HG03097 (cell line): Measurements from ENCODE around the gene TECTB.
"Not testable (repeated sequence)": the region's sequence is repeated elsewhere in the genome, so short reads cannot be mapped to it uniquely, and the experiment has no call there.

Source experiments
- ATAC-seq: cut with Tn5 transposase; IDR thresholded peaks from one replicate; pipeline ENCODE4 v1.9.1; 2021; ENCODE audit not compliant: unreplicated experiment, low FRiP score

TECTB gene

DNA sequence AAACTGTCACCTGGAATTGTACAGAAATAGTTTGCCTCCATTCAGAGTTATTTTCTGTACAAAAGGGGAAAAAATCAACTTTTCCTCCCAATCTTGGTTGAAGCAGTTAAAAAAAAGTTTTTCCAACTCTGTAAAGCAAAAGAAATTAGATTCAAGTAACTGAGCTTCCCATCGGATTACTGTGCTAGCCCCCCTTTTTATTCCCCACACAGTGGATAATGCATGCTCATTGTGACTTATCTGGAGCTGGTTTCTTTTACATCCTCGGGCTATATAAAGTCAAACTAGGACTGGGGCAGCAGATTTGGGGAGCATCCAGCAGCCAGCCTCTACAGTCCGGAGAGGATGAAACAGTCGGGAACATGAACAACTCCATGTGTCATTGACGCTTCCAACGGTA is at the start of gene TECTB:
Gene TECTB (plus strand): TSS at position 301 of the 400 bp plus-strand sequence. CDS start 335 bp downstream, outside the sequence.
- ATAC-seq: no peak

DNA sequence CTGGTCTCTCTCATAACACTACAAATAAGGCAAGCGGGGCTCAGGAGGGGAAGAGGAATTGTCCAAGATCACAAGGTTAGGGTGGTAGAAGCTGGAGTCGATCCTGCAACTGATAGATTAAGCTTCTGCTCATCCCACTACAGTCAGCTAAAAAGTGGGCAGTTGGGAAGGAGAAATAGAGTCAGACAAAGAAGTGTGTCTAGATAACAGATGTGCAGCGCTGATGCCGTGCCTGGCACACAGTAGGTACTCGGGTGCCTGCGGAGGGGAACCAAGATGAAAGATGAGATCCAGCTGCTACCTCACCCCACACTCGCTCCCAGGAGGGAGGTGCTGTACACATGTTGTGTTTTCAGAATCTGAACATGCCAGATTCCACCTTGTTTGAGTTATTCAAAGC is 48.1 kb upstream of the TECTB start:
- ATAC-seq: no peak

DNA sequence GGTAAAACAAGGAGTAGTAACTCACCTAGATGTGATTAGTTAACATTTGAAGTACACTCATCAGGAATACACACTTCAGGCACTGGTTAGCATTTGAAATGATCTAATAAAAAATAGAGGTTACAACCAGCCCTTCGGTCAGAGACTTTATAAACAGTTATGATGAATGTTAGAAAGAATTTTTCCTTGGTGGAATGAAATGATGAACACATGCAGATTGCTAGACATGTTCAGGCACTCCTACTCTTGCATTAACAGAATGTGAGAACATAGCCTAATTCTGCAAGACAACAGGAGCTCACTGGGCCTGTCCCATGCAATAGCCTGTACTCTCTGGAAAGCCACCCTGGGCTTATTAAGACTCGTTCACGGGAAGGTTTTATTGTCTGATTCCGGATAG is 47.3 kb upstream of the TECTB start:
- ATAC-seq: no peak

DNA sequence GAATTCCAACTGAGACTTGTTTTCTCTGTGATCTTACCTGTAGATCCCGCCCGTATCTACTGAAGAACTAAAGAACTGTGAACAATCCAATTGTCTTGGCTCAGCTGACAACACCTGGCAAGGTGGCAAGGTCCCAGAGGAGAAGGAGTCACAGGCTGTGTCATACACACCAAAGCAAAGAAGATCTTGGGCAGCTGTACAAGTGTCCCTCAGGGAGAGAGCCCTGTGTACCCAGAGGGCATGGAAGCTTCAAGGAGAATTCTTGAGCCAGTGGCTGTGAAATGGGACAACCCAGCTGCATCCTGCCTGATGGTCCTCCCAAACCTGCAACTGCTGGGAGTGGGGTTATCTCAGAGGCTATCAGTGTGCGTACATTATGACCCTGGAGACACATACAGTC is 46.7 kb upstream of the TECTB start:
- ATAC-seq: no peak

DNA sequence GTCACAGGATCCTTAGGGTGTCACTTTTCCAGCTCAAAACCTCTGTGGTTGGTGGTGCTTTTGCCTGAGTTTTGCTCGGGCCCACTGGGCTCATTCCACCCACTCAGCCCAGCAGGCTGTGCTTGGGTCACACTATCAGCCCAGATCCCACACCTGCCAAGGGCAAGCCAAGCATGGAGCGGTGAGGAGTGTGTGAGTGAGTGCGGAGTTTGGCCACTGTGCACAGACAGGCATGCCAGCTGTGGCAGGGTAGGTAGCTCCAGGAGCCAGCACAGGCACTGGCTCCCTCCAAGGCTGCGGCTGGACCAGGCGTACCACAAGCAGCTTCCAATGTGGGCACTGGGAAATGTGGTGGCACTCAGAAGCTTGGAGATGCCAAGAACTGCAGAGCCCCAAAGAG is 43.9 kb upstream of the TECTB start:
- no peak for ATAC-seq

DNA sequence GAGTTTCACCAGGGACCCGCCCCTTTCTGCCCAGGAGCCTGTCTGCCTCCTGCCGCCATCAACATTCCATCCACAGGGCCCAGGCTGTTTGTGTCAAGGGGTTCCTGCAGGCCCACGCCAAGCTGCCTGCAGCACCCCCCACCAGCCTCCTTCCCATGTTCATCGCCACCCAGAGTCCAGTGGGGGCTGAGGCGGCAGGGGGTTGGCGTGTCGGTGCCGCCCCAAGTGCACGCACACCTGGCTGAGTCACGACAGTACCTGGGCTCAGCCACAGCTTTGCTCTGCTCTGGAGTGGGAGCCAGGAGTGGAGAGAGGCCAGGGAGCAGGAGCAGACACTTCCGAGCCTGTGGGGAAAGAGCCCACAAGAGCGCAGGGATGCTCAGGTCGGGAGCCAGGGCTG is 42.8 kb upstream of the TECTB start:
- ATAC-seq: no peak

DNA sequence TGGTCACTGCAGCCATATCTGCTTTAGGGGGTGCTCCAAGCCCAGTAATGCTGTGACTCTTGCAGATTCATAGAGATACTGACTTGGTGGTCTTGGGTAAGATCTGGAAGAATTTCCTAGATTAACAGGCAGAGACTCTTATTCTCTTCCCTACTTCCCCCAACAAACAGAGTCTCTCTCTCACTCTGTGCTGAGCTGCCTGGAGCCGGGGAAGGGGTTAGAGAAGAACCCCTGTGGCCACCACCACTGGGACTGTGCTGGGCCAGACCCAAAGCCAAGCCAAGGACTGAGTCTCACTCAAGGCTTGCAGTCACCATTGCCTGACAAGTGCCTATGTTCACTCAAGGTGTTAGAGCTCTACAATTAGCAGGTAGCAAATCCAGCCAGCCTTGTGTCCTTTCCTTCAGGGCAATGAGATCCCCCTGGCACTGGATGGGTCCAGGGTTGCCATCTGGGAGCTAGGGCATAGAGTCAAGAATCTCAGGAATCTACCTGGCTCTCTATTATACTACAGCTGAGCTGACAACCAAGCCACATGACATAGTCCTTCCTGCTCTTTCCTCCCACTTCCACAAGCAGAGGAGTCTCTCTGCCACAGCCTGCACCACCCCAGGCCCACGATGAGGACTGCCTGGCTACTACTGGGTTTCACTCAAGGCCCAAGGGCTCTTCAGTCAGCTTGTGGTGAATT is 41.4 kb upstream of the TECTB start:
- ATAC-seq: no peak

DNA sequence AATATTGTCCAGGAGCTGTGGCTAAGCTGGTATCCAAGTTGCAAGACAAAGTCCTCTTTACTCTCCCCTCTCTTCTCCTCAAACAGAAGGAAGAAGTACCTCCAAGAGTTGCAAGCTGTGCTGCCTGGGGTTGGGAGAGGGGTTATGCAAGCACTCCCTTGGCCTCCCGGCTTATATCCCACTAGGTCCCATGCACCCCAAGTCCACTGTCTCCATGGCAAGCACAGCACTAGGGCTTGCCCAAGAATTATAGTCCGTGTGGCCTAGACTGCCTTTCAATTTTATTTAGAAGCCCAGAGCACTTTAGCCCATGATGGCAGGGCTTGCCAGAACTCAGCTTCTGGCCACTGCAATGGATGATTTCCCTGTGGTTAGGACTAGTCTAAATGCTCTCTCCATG is 40.4 kb upstream of the TECTB start:
- ATAC-seq: no peak

DNA sequence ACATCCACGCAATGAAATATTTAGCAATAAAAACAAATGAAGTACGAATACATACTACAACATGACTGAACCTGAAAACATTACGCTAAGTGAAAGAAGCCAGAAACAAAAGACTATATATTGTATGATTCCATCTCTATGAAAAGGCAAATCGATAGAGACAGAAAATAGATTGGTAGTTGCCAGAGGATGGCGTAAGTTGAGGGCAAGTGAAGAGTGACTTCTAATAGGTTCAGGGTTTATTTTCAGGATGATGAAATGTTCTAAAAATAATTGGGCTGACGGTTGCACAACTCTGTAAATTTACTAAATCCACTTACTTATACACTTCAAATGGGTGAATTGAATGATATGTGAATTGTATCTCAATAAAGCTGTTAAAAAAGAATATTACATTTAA is 39.5 kb upstream of the TECTB start:
- no peak for ATAC-seq

DNA sequence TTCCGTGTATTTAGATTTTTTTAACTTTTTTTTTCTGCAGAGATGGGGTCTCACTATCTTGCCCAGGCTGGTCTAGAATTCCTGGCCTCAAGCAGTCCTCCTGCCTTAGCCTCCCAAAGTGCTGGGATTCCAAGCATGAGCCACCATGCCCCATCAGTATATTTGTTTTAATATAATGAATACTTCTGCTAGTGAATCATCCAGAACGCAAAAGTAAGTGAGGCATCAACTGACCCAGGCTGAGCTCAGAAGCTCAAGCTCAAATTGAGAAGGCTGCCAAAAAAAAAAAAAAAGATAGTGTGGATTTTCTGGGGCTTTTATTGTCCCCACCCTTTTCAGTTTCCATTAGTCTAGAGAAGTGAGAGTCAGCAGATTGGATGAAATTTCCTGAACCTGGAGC is 39.0 kb upstream of the TECTB start:
- ATAC-seq: no peak

DNA sequence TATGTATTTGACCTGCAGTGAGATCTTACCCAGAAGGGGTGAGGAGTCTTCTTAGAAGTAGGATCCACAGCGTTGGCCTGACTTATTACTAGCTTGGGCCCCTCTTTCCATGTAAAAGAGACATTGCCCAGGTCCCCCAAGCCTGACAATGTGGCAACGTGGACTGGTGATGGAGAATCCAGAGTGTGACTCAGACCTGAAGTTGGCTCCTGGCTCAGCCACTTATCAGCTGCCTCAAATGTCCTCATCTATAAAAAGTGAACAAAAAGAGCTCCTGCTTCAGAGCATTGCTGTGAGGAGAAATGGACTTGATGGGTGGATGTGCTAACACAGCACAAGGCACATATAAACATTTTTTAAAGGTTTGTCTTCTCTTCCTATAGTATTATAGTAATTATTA is 35.4 kb upstream of the TECTB start:
- ATAC-seq: no peak

DNA sequence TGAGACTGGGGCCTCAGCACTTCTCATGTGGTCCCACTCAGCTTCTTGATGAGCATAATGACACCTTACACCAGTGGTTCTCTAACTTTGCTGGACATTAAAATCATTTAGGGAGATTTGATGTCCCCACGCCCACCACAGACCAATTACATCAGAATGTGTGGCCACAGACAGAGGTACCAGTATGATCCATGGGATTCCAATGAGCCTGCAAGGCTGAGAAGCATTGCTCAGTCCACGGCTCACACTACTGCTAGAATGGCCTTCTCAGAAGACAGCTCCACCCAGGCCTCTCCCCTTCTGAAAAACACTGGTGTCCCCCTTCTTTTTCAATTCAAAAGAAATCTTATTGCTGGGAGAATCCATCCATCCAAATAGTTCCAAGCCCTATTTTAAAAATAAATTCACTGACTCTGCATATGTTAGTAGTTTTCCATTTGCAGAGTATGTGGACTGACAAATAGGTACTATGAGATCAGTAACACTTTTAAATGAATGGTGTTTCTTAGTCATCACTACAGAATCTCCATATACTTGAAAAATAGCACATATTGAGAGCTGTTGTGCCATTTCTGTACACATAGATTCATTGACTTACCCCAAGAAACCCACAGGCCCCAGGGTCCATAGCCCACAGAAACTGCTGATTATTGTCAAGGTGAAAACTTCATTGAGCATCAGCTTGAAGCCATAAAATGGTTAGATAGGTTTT is 34.5 kb upstream of the TECTB start:
- ATAC-seq: no peak

DNA sequence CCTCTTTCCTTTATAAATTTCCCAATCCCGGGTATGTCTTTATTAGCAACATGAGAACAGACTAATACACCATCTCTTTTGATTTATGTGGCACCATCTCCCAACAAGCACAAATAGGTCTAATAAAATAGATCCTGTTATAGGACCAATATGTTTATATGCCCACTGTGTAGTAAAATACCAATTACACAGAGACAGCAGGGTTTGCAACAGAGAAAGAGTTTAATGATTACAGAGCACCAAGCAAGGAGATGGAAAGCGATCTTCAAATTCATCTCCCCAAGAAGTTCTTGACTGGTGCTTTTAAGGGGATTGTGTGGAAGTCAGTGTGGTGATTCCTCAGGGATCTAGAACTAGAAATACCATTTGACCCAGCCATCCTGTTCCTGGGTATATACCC is 33.5 kb upstream of the TECTB start:
- no peak for ATAC-seq

DNA sequence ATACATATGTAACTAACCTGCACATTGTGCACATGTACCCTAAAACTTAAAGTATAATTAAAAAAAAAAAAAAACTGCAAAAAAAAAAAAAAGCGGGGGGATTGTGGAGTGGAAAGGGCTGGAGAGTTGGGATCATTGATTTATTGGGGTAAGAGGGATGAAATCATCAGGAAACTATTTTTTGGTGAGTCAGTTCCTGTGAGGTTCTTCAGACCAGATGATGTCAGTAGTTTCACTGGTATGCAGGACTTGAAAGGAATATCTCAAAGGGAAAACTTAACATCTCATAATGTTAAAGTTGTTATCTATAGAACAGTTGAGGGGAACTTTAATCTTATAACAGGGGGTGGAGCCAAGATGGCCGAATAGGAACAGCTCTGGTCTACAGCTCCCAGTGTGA is 32.6 kb upstream of the TECTB start:
- no peak for ATAC-seq

DNA sequence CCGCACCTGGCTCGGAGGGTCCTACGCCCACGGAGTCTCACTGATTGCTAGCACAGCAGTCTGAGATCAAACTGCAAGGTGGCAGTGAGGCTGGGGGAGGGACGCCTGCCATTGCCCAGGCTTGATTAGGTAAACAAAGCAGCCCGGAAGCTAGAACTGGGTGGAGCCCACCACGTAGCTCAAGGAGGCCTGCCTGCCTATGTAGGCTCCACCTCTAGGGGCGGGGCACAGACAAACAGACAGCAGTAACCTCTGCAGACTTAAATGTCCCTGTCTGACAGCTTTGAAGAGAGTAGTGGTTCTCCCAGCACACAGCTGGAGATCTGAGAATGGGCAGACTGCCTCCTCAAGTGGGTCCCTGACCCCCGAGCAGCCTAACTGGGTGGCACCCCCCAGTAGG is 32.0 kb upstream of the TECTB start:
- ATAC-seq: not testable (repeated sequence)

DNA sequence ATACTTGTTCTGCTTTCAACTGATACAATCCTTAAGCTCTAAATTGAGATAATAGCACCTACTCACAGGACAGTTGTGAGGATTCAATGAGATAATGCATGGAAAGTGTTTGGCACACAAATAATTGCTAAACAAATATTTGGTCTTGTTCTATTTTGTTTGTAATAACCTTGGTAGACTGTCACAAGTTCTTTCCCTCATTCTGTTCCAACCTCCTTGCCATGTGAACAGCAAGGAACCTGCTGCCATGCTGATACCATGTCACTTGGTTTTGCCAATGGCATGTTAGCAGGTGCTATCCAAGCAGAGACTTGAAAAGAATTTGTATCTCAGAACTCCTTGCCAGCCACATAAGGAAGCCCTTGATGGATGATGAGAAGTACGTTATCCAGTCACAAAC is 24.8 kb upstream of the TECTB start:
- no peak for ATAC-seq

DNA sequence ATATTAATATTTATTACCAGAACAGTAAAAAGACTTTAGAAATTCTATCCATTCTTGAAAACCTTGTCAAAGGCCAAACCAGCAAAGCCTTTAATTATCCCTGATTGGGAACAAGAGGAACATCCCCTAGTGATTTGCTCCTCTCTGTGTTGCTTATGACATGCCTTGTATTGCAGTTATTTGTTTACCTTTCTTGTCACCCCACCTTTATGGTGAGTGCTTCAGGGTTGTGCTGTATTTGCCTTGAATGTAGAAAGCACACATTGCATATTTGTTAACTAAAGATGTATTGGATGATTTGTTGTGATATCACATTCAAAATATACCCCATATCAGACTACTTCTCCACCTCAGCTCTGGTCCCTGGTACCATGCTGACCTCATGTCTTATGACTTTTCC is 23.5 kb upstream of the TECTB start:
- ATAC-seq: no peak

DNA sequence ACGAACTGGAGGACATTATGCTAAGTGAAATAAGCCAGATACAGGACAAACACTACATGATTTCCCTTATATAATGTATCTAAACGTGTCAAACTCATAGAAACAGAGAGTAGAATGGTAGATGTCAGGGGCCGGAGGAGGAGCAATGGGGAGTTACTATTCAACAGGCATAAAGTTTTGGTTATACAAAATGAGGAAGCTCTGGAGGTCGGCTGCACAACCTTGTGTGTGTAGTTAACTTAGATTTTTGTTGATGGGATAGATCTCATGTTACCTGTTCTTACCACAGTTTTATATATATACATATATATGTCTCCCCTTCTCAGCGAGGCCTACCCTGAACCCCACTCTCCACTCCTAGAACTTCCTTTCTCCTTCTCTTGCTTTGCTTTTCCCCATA is 22.4 kb upstream of the TECTB start:
- ATAC-seq: no peak

DNA sequence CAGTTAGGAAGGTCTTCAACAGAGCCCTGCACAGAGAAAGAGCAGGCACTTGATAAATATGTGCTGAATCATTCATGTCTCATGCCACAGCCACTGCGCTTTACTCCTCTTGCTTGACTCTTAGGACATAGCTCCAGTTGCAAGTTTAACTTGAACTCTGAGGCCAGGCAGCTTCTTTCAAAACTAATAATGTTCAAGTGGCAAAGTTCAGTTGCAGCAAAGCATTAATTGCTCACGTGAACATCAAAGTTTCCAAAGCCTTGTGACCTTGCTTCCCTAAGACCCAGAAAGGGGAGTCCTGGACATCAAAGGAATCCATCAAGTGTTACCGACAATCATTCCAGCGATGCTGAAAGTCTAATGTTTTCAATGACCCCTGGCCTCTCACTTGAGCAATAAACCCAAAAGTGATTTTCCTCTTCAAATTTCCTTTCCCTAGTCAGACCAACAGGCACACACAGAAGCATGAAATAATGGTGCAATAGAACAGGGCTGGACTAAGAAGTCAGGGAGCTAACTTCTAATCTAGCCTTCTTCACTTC is 21.8 kb upstream of the TECTB start:
- no peak for ATAC-seq

DNA sequence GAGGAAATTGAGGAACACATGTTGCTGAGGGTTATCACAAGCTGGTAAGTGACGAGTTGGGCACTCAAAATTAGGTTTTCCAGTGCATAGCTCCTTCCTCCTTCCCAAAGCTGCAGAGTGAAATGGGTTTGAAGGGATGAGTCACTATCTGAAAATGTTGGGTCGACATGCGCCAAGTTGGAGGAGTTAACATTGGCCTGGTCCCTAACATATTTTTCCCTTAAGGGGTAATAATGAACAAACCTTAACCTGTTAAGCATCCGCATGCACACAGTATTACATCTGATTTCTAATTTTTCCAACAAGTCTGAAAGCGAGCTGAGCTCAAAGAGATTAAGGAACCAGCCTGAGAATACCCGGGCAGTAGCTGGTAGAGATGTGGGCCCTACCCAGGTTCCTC is 20.7 kb upstream of the TECTB start:
- ATAC-seq: no peak

DNA sequence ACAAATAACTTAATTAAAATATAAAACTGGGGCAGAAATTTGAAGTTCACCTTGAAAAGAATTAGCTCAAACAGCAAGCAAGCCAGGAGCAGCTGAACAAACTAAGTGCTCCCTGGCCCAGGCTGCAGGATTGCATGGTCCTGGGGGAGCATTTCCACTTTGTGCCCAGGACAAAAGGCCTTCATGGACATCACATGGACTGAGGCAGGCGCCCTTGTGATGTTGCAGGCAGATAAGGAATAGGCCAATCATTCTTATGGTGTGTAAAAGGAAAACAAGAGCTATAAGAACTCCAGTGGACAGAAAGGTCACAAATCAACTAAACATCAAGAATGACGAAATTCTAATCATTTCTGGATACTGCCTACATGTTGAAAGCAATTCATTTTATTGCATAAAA is 17.5 kb upstream of the TECTB start:
- no peak for ATAC-seq

DNA sequence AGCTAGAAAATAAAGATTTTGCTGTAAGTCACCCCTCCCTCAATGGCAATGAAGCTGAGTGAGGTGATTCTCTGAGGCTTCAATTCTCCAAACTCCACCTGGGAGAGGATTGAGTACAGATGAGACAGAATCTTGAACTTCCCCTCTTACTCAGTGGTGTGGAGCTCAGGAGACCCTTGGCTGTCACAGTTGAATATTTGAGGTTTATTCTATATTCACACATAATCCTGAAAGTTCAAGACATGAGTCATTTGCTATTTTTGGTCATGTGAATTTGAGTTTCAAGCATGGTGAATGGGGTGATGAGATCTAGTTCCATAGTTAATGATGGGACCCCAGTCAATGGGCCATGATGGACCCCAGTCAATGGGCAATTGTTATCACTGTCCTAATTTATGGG is 13.9 kb upstream of the TECTB start:
- ATAC-seq: no peak
